ENCODE measurements around the gene APLNR.

DNA sequence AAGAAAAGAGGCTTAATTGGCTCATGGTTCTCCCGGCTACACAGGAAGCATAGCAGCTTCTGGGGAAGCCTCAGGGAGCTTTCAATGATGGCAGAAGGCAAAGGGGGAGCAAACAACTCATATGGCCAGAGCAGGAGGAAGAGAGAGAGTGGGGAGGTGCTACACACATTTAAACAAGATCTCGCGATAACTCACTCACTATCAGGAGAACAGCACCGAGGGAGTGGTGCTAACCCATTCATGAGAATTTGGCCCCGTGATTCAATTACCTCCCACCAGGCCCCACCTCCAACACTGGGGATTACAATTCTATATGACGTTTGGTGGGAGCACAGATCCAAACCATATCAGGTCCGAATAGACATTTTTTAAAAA is 41.7 kb upstream of the APLNR start:
- TF ChIP-seq EZH2 (IDR thresholded peaks at IDR 0.05; ENCODE audit: low read depth, low read length, severe bottlenecking) (no peak), ZNF274 (IDR thresholded peaks at IDR 0.05; ENCODE audit: borderline replicate concordance, extremely low read depth, low read length) (no peak), TAF1 (IDR thresholded peaks at IDR 0.05; ENCODE audit: low read depth, low read length) (no peak)
